Colonic mucosa (tissue), 4 donors: ENCODE data around the gene GFY. TPM values are rescaled to one million over a fixed set of nuclear protein-coding genes. Genes with fewer than 3 reads are reported as not detected.

Experiments used
- DNase-seq: peaks from one replicate; pipeline ENCODE4 v3.0.0-alpha.2; 2020
- H3K27ac ChIP-seq: fragments of 200-600 bp; one replicate; pipeline ENCODE4 v1.8.0; 2021
- H3K27me3 ChIP-seq: fragments of 200-600 bp; one replicate; pipeline ENCODE4 v1.8.0; 2021
- H3K36me3 ChIP-seq: fragments of 200-600 bp; one replicate; pipeline ENCODE4 v1.8.0; 2021
- H3K4me1 ChIP-seq: fragments of 200-600 bp; one replicate; pipeline ENCODE4 v1.8.0; 2021; ENCODE audit warnings: mild to moderate bottlenecking
- H3K4me3 ChIP-seq: fragments of 200-600 bp; one replicate; pipeline ENCODE4 v1.8.0; 2021
- H3K9ac ChIP-seq, 2 donors: one replicate each; pipeline ENCODE4 v1.7.0; 2013; ENCODE audit warnings: control low read depth in 2 of 2, low read depth in 2 of 2, low read length in 2 of 2
- H3K9me3 ChIP-seq: fragments of 200-600 bp; one replicate; pipeline ENCODE4 v1.8.0; 2021
- intact Hi-C: fragments of 100-400 bp; cut with DNase I; formaldehyde crosslinking; loops from one replicate; pipeline ENCODE4 v1.14.1; 2022
- total RNA-seq, 2 donors: library from RNA; stranded (reverse); fragmentation: NEBNext Ultra II Directional in 1 of 2; extraction: Animal tissue kit (Norgen Biotek cat#: 25700) in 1 of 2; gene quantifications; one replicate each; pipeline ENCODE4 v1.2.1, GENCODE V29; 2021
- TF ChIP-seq, protein P1 (sequence below): fragments of 200-600 bp; IDR thresholded peaks from one replicate; pipeline ENCODE4 v1.8.0; 2022; ENCODE audit warnings: antibody characterized with exemption, mild to moderate bottlenecking
- donor health status: healthy.
- donor health status: DM: no; HTN: no; CAD: no.
- donor health status: DM: no; HTN: no; CAD: no.

Gene GFY
- total RNA-seq, 2 donors from 2014 or later, result not detected

DNA sequence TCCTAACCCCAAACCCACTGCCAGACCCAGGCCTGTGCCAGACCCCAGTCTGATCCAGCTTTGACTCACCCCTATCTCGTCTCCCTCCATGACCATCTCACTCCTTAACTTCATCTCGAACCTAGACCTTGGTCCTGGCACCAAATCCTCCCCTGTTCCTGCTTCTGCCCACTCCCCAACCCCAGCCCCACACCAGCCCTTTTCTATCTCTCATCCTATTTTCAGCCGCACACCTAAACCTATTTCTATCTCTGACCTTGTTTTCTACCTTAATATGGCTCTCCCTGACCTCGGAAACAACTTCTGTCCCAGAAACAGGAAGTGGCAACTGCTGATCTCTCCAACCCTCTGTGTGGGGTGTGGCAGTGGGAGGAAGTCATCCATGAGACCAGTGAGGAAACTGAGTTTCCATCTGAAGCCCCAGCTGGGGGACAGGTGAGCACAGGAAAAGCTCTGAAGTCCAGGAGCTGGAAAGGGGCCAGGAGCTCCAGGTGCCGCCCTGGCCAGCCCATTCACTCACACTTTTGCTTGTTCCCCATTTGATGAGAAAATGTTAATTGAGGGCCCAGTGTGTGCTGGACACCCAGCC lies 15.7 kb upstream of the GFY start:
- Histone ChIP-seq H3K36me3 (no peaks in the 10 kb centered on the region), H3K27me3 (no peaks in the 10 kb centered on the region), H3K27ac (no peak overlapping the region), H3K4me3 (no peak overlapping the region), H3K4me1 (no peaks in the 10 kb centered on the region), H3K9me3 (no peaks in the 10 kb centered on the region), H3K9ac (no peak overlapping the region)
- TF ChIP-seq, protein P1, sequence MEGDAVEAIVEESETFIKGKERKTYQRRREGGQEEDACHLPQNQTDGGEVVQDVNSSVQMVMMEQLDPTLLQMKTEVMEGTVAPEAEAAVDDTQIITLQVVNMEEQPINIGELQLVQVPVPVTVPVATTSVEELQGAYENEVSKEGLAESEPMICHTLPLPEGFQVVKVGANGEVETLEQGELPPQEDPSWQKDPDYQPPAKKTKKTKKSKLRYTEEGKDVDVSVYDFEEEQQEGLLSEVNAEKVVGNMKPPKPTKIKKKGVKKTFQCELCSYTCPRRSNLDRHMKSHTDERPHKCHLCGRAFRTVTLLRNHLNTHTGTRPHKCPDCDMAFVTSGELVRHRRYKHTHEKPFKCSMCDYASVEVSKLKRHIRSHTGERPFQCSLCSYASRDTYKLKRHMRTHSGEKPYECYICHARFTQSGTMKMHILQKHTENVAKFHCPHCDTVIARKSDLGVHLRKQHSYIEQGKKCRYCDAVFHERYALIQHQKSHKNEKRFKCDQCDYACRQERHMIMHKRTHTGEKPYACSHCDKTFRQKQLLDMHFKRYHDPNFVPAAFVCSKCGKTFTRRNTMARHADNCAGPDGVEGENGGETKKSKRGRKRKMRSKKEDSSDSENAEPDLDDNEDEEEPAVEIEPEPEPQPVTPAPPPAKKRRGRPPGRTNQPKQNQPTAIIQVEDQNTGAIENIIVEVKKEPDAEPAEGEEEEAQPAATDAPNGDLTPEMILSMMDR, result no peak
- DNase-seq, result no peak
- intact Hi-C loops, result no loop called here

DNA sequence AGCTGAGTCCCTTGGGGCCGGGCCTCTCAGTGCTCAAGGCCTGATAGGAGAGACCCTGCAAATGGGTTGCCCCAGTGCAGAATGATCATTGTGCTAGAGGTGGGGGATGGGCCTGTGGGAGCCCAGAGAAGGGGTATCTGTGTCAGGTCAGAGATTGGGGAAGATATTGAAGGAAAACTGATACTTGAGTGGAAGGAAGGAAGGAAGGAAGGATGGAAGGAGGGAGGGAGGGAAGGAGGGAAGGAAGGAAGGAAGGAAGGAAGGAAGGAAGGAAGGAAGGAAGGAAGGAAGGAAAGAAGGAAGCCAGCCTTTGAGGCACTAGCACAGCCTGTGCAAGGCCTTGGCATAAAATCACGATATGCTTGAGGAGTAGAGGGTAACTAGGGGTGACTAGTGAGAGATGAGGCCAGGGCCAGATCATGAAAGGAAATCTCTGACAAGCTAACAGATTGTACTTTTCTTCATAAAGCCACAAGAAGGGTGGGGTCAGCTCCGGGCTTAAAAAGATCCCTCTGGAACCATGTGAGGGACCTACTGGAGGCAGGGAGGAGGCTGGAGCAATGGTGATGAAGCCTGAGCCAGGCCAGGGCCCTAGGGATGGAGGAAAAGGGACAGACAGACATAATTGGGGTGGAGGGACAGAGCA lies 13.4 kb upstream of the GFY start:
- H3K4me1 ChIP-seq, result no peaks in the 10 kb centered on the region
- DNase-seq, result no peak
- H3K27ac ChIP-seq, result no peak overlapping the region
- H3K9me3 ChIP-seq, result no peaks in the 10 kb centered on the region
- intact Hi-C loops, result no loop called here
- H3K27me3 ChIP-seq, result peaks cover under 1% of the 10 kb centered on the region
- no peak overlapping the region for H3K4me3 ChIP-seq
- no peak overlapping the region for H3K9ac ChIP-seq
- TF ChIP-seq, protein P1, result no peak
- no peaks in the 10 kb centered on the region for H3K36me3 ChIP-seq

DNA sequence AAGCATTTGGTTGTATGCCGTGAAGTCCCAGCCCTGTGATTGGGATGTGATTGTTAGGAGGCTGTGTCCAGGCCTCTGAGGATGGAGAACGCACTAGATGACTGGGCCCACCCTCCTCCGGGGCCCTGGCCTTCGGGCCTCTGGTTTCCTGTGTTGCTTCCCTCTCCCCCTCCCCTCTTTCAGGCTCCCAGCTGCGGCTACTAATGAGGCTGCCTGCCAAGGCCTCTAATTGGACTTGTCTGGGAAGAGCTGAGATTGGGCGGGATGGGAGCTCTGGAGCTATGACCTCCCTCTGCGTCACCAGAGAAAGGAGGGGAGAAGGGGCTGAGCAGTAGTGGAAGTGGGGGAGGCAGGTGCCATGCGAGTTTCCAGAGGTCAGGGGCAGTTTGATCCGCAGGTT lies 11.8 kb upstream of the GFY start:
- H3K4me1 ChIP-seq, result no peaks in the 10 kb centered on the region
- H3K9me3 ChIP-seq, result no peaks in the 10 kb centered on the region
- H3K4me3 ChIP-seq, result no peak overlapping the region
- no peak overlapping the region for H3K27ac ChIP-seq
- no peak overlapping the region for H3K9ac ChIP-seq
- DNase-seq, result no peak
- H3K27me3 ChIP-seq, result peaks cover 5% of the 10 kb centered on the region
- TF ChIP-seq, protein P1, result no peak
- H3K36me3 ChIP-seq, result no peaks in the 10 kb centered on the region
- intact Hi-C loops, result no loop called here

DNA sequence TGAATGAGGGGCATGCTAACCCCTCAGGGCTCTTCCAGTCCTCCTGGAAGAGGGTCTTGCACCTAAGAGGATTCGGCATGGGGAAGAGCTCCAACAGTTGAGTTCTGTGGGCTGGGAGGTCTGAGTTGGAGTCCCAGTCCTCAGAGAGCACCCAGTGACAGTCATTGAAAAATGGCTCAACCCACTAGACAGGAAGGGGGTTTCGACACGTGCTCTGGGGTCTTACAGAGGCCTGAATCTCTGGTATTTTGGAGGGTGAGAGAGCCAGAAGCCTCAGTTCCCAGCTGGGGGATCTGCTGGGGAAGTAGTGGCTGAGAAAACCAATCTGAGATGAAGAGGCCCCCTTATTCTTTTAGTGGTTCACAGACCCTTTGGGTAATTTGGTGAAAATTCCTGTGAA lies 10.9 kb upstream of the GFY start:
- peaks cover 12% of the 10 kb centered on the region for H3K27me3 ChIP-seq
- TF ChIP-seq, protein P1, result no peak
- no peaks in the 10 kb centered on the region for H3K9me3 ChIP-seq
- no peaks in the 10 kb centered on the region for H3K4me1 ChIP-seq
- no peaks in the 10 kb centered on the region for H3K36me3 ChIP-seq
- DNase-seq, result no peak
- H3K4me3 ChIP-seq, result no peak overlapping the region
- H3K27ac ChIP-seq, result no peak overlapping the region
- no peak overlapping the region for H3K9ac ChIP-seq
- intact Hi-C loops, result no loop called here

DNA sequence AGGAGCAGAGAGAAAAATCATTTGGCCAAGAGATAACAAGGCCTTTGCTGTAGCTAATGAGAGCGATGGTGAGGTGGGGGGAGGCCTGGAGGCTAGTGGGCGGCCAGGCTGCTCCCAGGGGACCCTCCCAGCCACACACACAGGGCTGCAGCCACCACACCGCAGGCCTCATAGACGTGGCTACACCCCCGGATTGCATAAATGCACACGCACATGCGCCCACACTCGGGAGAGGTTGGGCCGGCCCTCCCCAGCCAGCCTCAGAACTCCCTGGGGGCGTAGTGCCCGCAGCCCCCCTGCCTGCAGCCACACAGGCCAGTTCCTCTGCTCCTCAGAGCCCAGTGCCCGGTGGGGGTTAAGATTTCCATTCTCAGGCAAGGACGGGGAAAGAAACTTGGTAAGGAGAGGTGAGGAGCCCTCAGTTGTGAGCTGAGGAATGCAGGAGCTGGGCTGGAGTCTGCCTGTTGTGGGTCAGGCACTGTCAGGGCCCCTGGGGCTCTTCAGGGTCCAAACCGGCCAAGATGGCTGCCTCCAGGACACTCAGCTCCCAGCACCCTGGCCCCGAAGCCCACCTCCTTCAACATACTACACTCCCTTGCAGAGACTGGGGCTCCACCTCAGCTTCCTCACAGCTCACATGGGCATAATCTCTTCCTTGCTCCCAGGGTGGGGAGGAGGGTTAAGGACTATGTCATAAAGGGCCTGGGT lies 9.9 kb upstream of the GFY start:
- no peak overlapping the region for H3K4me3 ChIP-seq
- intact Hi-C loops, result no loop called here

More for the DNA sequence above, 9.9 kb upstream of the GFY start:
- Histone ChIP-seq H3K4me1 (no peaks in the 10 kb centered on the region), H3K27ac (no peak overlapping the region), H3K9ac (no peak overlapping the region), H3K36me3 (no peaks in the 10 kb centered on the region), H3K9me3 (no peaks in the 10 kb centered on the region), H3K27me3 (peaks cover 21% of the 10 kb centered on the region)
- DNase-seq, result no peak
- TF ChIP-seq, protein P1, result no peak
